Suppressor macrophage (primary cell): ENCODE data around the gene SIAE.

Experiments used
- DNase-seq, 4 experiments: peaks; one replicate each; pipeline ENCODE4 v3.0.0-alpha.2; 2020 to 2022

SIAE gene

DNA sequence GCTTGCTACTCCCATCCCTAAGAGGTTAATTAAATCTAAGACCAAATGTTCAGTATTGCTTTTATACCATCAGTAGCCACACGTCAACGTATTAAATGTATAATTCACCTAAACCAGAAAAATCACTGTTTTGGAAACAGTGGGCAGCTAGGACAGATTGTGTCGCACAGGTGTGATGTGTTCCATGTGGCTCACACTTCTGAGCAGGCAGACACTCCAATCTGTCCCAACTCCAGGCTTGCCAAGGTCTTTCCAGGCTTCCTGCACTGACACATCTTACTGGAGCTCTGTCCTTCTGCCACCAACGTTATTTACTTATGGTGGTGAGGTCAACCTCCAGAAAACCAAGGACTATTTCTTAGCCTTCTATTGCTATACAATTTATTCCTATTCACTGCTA lies 11.4 kb downstream of the SIAE start:
- no peak for DNase-seq

DNA sequence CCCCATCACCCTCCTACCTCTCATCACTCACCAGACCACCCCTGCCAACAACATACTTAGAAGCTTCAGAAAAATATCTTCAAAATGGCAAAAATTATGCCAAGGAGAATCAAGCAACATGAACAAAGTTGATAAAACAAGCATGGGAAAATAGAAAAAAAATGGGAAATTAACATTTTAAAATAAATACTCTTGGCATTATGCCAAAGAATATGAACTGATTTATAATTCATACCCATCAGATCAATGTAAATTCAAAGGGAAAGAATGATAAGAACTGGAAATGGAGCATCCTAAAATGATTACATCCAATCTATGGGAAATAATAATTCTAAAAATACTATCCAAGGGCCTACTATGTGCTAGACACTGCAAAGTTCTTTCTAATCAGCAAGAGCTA lies 12.0 kb downstream of the SIAE start:
- no peak for DNase-seq

DNA sequence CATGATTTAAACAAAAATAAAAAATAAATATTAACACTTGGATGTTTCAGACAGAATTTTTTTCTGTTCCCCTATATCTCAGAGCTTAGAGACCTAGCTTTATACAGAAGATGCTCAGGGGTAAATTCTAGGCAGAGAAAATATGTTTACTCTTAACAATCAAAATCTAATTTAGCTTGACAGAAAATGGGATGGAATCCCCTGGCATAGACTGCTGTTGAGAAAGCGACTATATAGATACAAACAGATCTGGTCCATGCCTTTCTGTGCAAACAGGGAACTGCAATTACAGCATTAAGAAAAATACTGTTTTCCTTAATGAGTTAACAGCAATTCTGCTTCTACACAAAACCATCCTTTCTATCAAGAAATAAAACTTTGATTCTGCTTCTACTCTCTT lies 14.6 kb downstream of the SIAE start:
- no peak for DNase-seq

DNA sequence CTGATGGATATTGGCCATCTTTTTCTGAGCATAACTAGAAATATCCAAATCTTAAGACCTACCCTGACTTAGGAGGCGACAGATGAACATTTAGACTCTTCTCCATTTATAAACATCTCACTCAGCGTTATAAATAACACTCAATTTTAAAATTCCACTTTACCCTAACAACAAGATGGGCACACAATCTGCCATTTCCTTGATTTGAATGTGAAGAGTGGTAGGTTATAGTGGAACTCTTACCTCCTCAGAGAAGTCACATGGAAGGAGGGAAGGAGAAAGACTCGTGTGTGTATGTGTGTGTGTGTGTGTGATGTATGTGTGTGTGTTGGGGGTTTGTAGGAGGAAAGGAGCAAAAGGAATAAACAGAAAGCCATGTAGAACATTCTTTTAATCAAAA lies 15.0 kb downstream of the SIAE start:
- DNase-seq, result no peak

DNA sequence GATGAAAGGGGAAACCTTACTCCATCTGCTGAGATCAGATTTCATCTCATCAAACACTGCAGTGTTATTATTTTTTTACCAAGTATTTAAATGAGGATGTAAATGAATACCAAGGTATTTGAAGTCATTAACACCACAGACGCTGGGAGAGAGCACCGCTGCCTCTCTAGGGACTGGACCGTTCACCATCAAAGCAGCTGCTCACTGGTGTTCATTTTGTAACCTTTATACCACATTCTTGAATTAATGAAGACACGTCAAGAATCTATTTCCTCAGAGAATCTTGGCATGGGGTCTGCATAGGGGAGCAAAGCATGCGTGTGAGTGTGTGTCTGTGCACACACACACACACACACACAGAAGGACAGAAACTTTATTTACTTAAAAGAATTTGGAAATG lies 15.6 kb downstream of the SIAE start:
- DNase-seq, result no peak

DNA sequence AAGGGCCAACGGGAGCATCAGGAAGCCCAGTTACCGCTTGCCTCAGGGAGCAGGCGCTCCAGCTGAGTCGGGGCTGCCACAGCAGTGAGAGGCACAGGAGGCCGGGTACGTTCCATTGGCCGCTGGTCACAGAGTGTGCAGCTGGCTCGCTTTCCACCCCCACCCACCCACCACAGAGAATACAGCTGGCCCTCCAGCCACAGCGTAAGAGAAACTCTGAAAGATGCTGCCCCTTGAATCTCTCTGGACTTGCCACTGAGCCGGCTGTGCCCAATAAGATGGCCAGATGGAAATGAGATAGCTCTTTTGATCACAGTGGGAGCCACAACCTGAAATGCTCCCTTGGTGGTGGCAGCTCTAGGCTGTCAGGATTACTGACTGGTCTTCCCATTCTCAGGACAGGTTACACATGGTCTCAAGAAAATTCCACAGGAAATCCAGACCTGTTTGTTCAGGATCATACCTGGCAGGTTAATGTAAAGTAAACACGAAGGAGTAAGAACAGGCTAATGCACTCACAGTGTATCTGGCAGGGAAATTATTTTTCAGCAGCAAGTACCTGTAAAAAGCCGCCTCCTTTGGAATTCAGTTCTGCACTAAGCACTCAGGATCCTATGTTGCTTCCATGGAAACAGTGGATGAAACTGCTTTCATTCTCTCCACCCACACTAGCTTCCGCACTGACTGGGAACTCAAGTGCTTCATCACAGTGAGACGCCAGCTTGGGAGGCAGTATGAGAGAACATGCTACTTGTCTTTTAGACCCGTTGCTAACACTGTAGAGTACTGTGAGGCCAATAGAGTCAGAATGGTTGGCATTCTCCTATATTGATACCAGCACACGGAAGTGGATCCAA lies 16.5 kb downstream of the SIAE start:
- DNase-seq, result no peak

DNA sequence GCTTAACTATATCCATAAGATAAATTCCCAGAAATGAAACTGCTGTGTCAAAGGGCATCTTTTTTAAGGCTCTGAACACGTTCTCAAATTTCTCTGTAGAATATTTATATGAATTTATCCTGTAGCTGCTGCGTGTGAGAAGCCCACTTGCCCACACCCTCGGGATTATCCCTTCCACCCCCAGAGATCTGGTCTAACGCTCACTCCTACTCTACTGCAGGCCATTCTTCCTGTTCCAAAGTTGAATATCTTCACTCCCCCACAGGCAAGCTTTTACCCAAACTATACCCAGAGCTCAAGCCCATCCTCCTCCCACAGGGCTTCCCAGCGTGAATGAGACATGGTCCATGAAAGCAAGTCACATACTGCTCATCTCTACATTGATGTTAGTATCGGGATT lies 24.9 kb downstream of the SIAE start:
- DNase-seq, result no peak

DNA sequence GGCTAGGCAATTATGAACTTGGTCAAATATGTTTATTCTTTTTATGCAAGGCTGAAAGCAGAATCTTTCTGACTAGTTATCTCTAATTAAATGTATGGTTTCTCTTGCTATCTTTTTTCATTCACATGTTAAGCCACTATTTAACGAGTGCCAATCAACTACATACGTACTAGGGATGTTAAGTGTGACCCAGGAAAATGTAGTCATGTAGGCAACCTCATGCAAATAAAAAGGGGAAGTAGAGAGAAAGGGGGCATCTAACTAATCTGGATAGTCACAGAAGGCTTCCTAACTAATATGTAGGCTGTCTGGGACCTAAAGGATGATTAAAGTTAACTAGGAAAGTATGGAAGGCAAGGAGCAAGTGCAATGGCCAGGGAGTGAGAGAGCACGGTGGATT lies 27.4 kb downstream of the SIAE start:
- DNase-seq, result peak in 1 of 4 experiments; percentile 4

DNA sequence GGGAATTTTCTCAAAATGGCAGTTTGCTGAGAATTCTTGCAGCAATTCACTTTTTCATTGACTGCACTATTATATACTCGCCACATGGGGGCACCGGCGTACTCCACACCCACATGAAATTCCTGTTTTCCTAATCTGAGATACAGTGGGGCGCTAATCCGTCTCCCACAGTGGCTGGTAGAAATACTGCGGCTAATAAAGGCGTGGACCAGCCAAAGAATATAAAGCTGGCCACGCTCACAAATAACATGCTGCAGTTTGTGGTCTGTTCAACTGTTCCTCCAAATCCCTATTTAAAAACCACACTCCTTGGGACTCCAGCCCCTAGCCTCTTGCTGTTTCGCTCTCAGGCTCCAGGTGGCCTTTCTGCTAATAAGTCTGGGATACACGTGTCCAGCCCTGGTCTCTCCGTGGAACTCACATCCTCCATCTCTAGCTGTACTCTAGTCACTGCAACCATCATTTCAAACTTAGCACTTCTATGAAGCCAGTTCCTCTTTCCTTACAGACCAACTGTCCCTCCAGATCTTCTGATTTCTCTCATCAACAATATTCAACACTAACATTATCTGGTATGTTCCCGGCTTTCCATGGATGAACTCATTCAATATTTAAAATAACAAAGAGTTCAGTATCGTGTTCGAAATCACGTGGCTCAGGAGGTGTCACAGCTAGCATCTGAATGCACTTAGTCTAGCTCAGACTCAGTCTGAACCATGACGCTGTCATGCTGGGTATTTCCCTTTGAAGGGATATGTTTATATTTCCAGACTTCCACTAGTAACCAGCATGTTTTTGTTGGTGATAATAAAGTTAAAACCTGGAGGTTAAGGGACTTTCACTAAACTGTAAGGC lies 28.9 kb downstream of the SIAE start:
- peak; percentile 35 to 69 (median 62) for DNase-seq

DNA sequence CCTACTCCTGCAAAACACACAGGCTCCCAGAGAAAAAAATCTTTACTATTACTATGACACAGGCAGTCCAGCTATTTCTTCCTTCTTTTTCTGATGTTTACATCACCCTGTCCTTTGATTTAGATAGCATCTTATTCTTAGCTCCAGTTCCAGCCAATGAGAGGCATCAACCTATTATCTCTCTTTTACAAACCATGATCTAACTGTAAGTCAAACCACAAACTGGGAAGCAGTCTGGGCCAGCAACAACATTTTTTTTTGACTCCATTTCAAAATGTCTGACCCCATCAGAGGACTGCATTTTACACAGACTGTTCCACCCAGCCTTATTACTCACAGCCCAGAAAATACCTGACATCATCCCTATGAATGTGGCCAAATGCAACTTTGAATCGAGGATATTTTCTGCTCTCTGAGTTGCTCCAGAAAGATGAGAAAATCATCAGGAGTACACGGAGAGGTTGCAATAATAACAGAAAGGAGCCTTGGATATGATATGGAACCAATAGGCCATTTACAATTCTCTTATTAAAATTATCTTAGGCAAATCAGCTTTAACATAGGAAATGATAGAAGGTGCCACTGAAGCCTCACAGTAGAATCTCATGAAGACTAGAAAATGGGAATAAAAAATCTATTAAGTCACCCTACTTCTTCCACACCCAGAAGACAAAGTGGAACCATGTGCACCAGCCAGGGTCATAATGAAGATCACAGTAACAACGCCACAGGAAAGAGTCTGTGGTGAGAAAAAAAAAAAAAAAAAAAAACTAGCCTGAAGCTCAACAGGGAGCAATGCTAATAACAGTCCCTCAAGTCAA lies 29.7 kb downstream of the SIAE start:
- DNase-seq, result peak in 1 of 4 experiments; percentile 28

DNA sequence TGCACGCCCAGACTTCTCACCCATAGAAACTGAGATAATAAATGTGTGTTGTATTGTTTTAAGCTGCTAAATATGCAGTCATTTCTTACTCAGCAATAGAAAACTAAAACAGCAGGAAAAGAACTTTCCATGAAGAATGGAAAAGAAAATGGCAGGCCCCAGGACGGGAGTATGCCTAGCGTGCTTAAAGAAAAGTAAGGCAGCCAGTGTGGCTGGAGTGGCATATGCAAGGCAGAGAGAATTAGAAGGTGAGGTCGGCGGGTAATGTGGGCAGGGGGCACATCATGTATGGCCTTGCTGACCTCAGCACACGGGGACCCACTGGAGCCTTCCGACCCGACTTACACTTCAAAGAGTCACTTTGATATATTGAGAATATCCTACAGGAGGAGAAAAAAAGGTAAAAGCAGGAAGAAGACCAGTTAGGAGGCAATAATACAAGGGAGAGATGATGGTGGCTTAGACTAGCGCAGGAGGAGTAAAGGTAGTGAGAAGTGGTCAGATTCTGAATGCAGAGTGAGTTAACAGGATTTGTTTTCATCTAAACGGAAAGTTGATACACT lies 30.4 kb downstream of the SIAE start:
- DNase-seq, result no peak

DNA sequence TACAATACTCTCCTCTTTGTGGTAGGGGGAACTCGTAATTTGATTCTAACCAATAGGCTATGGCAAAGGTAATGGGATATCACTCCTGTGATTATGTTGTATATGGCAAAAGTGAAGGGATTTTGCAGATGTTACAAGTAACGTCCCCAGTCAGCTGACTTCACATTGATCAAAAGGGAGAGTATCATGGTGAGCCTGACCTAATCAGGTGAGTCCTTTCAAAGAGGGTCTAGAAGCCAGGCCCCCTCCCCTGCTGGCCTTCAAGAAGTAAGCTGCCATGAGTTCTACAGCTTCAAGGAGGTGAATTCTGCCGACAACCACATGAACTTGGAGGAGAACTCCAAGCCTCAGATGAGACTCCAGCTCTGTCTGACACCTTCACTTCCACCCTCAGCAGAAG lies 30.9 kb downstream of the SIAE start:
- DNase-seq, result no peak

DNA sequence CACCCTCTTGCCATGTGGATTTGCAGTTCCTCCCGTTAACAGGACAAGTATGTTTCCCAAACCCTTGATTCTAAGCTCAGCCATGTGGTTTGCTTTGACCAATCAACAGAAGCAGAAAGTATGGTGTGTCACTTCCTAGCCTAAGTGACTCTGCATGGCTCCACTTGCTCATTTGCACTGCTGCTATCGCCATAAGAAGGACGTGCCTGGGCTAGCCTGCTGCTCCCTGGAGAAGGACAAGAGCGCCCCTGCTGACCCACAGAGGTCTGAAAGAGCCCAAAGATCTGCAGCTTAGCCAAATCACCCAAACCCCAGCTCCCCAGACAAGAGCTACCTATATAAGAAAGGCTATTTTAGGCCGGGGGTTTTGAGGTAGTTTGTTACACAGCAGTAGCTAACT lies 32.9 kb downstream of the SIAE start:
- DNase-seq, result no peak

DNA sequence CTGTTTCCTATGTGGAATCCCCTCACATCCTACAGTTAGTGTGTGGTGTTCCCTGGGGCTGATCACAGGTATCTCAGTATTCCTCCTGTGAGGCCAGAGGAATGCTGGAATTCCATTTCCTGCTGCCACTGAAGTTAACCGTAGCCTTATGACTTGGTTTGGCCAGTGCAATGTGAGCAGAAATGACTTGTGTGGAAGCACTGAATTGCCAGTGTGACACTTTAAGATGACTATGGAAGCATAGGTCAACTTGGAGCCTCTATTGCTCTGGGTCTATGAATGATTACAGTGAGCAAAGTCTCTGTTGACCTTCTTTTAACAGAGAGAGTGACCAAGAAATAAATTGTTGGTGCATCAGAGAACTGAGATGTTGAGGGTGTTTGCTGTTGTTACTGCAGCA lies 34.4 kb downstream of the SIAE start:
- DNase-seq, result no peak

DNA sequence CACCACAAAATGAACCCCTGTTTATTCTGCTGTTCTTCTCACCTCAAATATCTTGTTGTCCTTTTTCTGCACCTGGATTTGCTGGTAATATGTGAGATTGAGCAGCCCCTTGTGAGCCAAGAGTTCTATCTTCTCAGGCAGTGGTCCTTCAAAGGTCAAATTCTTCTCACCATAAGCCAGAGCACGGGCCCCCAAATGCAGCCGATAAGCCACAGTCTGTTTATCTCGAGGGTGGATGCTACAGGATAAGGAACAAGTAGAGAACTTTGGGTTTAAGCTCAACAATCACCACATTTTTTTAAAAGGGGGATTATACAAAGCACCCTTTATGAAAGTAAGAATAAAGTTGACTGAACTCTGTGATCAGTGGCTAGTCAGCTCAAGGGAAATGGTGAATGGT lies 35.0 kb downstream of the SIAE start:
- DNase-seq, result no peak

DNA sequence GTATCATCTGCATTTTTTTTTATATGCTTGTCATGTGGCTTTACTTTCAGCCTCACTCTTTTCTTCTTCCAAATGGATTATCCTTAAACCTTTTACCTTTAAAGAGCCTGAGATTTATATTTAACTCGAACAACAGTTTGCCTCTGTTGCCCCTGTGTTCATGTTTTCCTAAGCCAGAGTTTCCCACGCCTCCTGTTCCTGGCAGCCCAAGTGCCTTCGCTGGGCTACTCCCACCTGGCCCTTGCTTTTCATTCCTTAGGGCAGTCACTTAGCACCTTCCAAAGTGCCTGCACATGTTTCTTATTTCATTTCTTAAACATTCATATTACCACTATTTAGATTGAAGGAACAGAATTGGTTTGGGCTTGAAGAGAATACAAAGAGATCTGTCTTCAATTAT lies 37.6 kb downstream of the SIAE start:
- DNase-seq, result no peak

DNA sequence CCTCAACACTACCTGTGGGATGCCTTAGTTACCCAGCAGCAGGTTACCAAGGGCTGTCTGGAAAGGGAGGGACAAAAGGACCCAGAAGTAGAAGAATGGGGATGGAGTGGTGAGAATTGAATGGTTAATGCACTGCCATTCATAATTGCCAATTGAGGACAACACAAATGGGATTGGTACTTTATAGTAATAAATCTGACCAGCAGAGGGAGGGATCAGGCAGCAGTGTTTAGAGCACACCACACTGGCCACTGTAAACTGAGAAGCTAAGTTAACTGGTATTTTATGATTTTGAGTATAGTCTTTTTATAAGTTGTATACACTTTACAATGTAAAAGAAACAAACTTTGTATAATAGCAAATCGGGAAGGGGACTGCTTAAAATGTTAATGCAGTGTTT lies 40.2 kb downstream of the SIAE start:
- DNase-seq, result peak in 2 of 4 experiments; percentile 12 to 24

DNA sequence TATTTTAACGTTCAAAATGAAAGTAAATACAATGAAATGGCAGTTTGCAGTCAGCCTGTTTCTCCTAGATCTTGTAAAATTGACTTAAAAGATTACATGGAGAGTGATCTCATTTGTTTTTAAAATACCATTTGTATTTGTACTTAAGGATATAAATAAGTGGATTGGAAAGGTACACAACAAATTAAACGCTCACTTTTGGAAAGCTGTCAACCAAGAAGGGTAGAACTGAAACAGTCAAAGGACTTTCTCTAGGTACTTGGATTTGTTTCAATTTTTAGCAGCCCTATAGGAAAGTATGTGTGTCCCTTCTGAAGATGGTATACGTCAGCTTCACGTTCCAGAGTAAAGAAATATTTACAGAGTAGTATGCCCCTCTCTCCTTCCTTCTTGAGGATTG lies 43.6 kb downstream of the SIAE start:
- DNase-seq, result no peak

DNA sequence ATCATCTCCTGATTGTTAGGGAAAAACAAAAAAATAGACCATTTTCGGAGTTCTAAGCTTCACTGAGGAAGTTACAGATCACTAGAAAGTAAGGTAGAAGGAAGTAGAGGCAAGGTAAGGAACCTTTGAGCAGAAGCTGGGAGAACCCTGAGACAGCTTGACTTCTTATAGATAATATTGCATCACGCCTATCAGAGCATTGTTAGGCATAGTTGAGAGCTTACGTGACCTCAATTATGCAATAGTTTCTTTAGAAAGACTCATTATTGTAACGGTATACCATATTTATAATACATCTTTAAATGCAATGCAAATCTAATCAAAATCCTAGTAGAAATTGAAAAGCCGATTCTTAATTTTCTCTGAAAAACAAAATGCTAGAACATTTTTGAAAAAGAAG lies 46.0 kb downstream of the SIAE start:
- no peak for DNase-seq

DNA sequence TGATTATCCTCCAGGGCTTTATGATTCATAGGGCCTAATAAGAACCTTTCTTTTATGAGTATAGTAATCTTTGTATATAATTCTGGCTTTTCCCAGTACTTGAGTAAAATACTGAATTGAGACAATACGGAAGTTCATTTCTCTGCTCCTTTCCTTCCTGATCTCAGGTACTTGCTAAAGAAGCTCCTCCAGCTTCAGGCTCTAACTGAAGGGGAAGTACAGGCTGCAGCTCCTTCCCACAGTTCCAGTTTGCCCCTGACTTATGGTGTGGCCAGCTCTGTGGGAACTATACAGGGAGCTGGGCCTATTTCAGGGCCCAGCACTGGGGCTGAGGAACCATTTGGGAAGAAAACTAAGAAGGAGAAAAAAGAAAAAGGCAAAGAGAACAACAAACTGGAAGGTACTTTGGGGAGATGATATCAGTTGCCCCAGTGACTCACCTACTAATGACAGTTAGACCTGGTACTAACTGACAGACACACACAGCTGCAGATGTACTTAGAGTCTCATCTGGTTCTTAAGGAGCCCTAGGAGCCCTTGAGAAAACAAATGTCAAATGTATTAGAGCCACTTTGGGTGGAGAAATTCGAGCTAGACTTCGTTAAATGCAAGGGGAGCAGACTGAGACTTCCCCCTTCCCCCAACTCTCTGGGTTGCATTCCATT lies 47.9 kb downstream of the SIAE start:
- DNase-seq, result peak in 2 of 4 experiments; percentile 26

DNA sequence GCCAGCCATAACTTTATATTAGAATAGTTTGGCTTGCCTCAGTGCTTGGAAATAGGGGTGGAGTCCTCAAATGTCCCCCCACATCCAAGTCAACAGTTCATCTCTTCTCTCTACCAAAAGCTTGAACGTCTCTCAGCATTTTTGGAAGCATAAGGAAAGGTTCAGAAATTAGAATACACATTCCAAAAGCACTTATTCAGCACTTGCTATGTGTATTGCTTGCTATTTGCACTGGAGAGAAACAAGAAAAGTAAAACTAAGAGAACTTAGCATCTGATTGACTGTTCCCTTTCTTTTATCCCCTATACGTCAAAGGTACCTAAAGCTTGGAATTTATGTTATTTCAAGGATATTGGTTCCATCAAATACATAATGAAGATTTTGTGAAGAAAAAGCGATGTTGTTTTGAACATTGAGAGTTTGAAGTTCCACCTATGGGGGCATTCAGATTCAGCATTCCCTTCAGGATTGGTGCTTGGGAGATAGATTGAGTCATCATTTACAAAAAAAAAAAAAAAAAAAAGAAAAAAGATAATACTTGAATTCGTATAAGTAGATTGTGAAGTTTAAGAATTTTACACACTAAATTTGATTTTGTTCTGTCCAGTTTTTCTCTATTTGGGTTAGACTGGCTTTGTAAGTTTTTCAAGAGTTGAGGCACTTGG lies 49.5 kb downstream of the SIAE start:
- DNase-seq, result no peak
